ENCODE data around the gene TOLLIP. TPM values are rescaled to one million over a fixed set of nuclear protein-coding genes. Genes with fewer than 3 reads are reported as not detected.

The TOLLIP gene
- polyA plus RNA-seq, 3 donors: 42.2 to 52.5 (median 50.5) TPM

GRCh38 chr11:1330473-1330872 lies 21.0 kb upstream of the TOLLIP start:
- DNase-seq: no peak

DNA sequence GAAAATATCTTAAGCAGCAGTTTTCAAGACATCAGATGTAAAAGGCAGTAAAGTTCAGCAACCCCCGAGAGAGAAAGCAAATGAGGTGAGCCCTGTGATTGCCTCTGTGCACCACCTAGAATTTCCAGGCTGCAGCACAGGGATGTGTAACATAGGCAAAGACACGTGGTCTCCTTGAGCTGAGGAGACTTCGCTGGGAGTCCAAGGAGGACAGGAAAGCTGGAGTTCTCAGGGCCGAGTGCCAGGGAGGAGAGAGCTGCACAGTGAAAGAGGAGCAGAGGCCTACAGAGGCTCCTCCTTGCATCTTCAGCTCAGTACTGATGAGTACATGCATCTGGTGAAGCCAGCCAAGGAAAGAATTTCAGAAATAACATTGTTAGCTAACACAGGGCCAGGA lies 17.6 kb upstream of the TOLLIP start:
- DNase-seq: no peak

DNA sequence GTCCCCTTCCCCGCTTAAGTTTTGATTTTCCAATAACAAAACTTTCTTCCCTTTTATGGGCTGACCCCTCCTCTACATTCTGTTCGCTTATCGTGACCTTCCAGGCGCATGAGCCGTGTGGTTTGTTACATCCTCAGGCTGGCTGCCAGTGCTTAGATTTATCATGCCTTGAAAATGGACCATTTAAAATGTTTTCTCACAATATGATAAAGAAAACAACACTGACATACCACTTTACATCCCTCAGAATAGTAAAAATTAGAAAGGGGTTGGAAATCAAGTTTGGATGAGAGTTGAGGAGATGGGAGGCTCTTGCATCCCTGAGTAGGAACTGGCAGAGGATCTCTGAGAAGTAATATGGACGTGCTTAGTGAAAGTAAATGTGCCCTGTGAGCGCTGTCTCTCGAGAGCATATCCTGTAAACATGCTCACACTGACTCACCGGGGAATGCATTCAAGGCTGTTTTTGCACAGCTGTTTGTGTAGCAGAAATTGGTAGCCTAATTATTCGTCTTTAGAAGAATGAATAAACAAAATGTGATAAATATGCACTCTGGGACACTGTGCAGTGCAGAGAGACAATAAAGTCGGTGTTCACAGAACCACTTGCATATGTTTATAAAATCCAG lies 17.1 kb upstream of the TOLLIP start:
- DNase-seq: no peak

GRCh38 chr11:1323774-1324173 lies 14.3 kb upstream of the TOLLIP start:
- DNase-seq: no peak

DNA sequence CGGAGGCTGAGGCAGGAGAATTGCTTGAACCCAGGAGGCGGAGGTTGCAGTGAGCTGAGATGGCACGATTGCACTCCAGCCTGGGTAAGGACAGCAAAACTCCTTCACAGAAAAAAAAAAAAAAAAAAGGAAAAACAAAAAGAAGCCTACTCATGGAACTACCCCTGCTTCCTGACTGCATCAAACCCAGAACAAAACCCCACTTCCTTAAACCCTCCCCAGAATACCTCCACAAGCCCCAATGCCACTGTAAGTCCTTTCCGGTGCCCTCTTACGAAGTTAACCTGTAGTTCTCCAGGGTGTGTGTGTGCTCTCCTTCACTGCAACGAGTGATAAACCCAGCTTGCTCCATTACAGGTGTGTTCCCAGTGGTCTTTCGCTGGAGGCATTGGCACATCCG lies 8.6 kb upstream of the TOLLIP start:
- DNase-seq: no peak

DNA sequence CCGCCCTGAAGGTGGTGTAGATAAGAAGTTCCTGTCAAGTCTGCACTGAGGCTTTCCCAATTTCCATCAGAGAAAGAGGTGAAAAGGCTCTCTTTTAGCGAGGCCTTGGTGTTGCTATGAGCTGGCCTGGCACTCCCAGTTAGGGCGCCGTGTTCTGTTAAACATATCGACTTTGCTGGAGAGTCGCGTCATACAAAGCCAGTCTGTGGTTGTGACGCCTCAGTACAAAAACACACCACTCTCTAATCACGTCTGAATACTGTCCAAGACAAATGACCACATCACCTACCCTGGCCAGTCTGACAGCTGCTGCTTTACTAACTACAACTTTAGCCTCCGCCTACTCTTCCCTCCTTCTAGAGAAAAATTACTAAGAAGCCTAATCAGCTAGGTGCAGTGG lies 8.0 kb upstream of the TOLLIP start:
- no peak for DNase-seq

GRCh38 chr11:1310772-1311468 lies 1.5 kb upstream of the TOLLIP start:
- DNase-seq: no peak

- no peak for DNase-seq
Observed at GRCh38 chr11:1310318-1310687, 871 bp upstream of the TOLLIP start.

DNA sequence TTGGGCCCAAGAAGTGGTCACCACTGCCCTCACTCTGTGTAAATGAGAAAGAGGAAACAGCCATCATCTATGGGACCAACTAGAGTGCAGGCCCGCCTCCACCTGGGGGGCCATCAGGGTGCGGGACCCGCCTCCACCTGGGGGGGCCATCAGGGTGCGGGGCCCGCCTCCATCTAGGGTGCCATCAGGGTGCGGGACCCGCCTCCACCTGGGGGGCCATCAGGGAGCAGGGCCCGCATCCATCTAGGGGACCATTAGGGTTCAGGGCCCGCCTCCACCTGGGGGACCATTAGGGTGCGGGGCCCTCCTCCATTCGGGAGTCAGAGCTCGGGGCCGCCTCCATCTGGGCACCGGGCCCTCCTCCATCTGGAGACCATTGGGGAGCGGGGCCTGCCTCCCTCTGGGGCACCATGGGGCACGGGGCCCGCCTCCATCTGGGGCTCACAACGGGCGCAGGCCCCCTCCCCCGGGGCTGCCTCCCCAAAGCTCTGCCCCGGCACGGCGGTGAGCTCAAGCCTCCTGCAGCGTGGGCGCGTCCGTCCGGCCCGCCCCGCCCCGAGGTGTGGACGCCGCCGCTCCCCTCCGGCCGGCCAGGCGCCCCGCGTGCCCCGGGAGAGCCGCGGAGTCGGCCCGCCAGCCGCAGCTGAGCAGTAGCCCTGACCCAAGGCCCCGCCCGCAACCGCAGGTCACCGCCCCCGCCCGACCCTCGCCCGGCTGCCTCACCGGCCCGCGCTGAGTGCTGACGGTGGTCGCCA lies 512 bp downstream of the TOLLIP start:
- no peak for DNase-seq

DNA sequence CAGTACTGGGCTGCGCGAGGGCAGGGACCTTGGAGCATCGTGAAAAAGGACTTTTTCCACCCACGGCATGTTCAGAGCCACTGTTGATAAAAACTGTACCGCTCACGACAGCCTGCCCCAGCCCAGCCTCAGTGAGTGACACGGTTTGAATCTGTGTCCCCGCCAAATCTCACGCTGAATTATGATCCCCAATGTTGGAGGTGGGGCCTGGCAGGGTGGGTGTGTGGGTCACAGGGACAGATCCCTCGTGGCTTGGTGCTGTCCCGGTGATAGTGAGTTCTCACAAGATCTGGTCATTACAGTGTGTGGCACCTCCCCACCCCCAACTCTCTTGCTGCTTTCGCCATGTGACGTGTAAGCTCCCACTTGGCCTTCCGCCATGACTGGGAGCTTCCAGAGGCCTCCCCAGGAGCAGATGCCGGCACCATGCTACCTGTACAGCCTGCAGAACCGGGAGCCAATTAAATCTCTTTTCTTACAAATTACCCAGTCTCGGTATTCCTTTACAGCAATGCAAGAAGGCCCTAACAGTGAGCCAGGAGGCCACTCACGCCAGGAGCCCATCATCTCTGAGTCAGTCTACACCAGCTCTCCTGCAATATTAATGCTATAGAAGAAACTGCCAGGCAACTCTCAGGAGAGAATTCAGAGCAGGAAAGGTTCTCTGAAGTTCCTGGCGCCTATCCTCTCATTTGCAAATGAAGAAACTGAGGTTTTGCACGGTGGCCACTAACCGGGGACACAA lies 1.3 kb downstream of the TOLLIP start:
- no peak for DNase-seq

DNA sequence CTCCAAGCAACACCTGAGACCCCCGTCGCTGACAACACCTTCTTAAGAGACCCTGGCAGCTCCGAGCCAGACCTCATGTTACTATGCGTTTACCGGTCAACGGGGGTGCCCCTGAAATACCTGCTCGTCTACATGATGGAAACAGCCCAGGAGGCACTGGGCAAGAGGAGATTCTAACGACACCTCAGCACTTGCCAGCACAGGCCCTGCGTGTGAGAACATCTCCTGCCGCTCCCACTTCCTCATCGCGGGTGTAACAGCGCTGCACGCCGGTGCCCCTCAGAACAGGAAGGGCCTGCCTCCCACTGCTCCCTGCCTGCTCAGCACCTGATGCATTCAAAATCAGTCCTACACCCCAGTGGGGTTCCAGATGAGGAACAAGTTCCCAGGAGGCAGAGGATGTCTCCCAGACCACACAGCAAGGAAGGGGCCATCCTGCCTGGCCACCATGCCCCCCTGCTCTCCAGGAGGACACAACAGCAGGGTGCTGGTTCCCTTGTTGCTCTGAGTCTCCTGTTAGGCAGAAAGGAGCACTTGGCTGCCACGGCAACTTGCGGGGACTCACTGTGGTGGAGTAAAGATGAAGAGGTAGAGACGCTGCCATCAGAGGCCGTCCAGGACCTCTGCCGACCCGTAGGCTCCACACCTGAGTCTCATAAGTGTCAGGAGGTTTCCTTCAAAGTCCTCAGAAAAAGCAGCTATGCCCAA lies 2.1 kb downstream of the TOLLIP start:
- no peak for DNase-seq

DNA sequence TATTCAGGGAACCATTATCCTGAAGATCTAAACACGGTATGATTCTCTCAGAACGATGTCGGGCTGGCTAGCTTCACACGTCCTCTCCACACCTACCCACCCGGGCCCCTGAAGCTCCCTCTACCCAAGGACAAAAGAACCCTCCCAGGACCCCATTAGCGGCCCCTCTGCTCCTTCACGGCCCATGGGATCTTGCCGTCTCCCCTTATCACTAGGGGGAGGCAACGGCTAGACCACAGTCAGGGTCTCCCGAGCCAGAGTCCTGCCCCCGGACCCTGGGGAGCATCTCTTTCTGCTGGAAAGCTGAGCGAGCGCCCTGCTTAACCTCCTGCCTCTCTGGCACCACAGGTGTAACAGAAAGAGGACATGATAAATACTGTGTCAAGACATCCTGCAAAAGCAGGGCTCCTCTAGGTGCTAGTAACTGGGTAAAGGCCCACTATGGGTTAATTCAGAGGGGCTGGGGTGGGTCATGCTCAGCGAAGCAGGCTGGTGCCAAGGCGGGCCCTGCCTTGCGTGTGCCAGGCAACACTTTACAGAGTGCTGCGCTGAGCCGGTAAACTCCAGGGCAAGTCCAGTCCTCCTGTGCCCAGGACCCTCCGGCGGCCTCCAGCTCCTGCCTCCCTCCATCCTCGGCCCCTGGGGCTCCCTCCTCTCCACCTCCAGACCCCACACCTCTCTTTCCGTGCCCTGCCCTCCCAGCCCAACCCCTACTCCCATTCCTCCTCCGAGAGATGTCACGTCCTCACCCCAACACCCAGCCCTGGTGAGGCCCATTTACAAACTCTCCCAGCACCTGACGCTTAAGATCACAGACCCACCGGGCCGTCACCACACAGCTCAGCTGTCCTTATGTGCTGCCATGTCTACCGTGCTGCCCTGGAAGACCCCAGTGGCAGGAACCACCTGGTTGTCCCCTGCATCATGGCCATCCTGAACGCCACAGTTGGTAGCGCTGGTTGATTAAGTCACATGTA lies 3.0 kb downstream of the TOLLIP start:
- DNase-seq: no peak

DNA sequence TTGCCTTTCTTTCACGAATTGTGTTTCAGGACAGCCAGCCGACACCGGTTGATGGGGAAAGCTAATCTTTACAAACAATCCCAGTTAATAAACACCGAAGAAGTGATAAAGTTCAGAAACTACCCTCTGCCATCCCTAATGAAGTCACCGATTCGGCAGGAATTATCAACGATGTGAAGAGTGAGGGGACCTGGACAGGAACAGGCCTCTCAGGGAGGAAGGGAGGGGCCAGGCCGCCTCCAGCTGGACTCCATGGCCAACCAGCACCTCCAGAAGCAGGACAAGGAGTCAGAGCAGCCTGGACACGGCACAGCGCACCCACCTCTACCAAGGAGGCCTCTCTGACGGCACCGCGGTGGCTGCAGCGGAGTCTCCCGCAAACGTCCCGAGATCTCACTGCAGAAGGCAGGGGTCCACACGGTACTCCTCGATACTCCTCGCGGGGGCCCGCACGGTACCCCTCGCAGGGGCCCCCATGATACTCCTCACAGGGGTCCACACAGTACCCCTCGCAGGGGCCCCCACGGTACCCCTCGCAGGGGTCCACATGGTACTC lies 3.9 kb downstream of the TOLLIP start:
- DNase-seq: no peak

DNA sequence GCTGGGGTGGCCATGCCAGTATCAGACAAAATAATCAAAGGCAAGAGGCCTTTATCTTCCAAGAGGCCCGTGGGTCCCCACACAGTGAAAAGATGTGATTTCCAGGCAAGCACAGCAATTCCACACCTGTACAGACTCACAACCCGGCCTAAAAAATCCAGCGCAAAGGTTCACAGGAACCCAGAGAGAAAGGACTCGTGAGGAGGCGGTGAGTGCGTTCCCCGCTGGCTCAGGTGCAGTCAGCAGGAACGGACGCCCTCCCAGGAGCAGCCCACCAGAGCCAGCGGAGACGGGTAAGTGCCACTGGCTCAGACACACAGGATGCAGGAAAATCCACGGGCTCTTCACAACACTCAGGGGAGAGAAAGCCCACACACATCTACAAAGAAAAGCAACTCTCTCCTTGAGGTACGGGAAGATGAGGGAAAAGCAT lies 4.4 kb downstream of the TOLLIP start:
- no peak for DNase-seq

DNA sequence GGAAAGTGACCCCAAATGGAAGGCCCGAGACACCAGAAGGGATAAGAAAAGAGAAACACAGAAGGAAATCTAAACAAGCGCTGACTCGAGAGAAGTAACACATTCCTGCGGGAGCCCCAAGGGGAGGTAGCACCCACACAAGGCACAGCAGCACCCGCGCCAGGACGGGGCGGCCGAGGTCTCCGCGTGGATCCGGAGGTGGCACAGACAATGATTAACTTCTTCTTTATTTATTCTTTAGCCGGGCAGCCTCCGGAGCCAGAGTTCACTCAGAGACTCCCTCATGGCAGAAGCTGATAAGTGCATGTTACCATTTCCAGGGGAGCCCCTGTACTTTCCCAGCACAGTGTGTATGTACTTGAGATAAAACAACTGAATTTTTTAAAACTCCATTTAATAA lies 5.1 kb downstream of the TOLLIP start:
- peak; percentile 35 for DNase-seq

GRCh38 chr11:1303973-1304372 lies 5.5 kb downstream of the TOLLIP start:
- DNase-seq: no peak

GRCh38 chr11:1303126-1303821 lies 6.2 kb downstream of the TOLLIP start:
- DNase-seq: no peak

DNA sequence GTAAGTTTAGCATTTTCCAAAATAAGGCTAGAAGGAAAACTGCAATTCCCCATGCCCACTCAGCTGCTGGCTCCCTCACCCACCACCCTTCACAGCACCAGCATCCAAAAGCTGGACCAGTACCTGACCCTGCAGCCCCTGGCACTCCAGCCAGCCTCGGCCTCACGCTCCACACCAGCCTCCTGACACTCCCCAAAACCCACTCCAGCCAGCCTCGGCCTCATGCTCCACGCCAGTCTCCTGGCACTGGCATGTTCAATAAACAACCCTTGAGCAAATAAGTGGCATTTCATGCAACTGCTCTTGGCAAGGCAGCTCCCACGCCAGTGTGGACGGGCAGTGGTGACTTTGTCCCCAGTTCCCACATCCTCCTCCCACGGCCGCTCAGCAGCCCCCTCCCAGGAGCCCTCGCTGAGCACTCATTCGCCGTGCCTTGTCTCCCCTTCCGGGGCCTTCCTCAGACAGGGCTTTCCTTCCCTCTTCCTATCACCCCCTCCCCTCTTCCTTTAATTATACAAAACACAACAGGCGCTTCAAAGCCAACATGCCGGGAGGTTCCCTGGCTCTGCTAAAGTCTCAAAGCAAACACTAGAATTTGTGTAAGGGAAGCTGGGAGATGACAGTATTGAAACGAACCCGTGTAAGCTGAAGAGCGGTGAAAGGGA lies 6.8 kb downstream of the TOLLIP start:
- DNase-seq: no peak

DNA sequence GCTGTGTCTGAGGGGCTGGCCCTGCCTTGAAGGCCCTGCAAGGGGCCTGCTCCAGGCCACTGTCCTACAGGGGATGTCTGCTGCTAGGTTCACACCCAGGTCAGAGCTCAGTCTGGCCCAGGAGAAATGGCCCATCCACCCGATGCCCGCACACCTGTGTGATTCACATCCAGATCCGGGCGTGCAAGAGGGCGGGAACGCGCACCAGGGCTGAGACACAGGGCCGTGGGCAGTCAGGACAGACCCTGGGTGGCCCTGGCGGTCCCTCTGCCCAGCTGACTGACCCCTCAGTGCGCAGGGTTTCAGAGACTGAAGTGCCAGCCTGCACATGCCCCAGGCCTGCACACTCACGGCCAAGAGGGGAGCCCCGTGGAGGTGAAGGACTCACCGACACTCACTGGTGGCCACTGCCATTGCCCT lies 7.4 kb downstream of the TOLLIP start:
- DNase-seq: no peak

All from renal pelvis (tissue), 4 donors.